GM19395 (cell line): ENCODE results near the gene PDE4D.

Source experiments
- ATAC-seq: cut with Tn5 transposase; IDR thresholded peaks from one replicate; pipeline ENCODE4 v1.9.1; 2021; ENCODE audit warnings: mild to moderate bottlenecking, moderate library complexity; ENCODE audit not compliant: unreplicated experiment

PDE4D gene

DNA sequence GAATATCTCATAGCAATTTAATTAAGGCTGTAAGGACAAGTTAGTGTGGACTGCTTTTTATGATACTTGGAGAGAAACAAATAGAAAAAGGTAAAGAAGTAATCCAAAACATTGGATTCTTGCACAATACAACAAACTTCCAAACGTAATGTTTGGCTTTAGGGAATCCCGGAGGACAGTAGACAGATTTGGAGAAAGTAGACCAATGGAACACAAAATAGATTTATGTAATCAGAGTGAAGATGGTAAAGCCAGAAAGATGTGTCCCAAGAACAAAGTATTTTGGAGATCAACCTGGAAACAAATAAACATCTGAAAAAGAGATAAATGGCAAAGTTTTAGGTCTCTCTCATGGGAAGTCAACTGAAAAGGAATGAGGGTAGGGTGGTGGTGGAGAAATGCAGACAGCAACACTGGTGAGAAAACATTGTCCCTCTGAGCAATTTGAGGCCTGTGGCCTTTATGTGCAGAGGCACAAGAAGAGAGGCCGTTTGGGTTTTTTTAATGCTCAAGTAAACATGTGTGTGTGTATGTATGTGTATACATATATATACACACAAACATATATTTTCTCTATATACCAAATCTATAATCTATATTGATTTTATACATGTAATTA, 620.6 kb downstream of the PDE4D start:
- no peak for ATAC-seq

- ATAC-seq = no peak
These were observed 624.6 kb downstream of the PDE4D start for GRCh38 chr5:59268756-59269415.

DNA sequence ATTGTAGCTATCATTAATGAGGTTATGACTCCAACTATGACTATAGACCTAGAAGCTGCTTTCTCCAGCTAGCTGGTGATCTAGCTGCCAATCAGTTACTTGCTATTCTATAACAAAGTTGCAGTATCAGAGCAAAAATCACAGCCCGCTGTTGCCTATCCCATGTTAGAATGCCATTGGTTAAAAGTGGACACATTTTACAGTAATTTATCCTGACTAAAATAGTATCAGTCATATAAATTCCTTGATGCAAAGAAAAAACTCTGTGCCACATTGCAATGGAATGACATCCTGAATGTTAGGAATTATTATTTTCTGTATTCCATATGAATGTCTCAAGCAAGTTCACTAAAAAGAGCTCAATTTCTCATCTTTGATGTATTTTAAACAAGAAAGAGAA, 626.5 kb downstream of the PDE4D start:
- ATAC-seq = no peak

DNA sequence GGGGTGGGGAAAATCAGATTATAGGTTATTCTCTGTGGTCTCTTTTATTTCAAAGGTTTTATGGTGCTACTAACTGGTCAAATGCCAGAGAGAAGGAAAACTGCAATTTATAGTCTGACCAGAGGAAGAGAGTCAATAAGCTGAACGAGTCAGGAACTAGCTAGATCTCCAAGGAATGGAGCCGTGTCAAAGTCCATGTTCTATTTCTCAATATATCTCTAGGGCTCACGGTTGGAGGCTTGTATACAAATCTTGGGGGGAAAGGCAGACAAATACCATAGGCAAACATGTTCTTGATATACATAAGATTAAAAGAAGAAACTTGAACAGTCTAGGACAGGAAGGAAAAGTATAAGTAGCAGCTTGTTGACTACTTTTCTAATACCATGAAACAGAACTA, 627.1 kb downstream of the PDE4D start:
- no peak for ATAC-seq

- ATAC-seq = no peak
These were observed 628.8 kb downstream of the PDE4D start for GRCh38 chr5:59264639-59265245.

DNA sequence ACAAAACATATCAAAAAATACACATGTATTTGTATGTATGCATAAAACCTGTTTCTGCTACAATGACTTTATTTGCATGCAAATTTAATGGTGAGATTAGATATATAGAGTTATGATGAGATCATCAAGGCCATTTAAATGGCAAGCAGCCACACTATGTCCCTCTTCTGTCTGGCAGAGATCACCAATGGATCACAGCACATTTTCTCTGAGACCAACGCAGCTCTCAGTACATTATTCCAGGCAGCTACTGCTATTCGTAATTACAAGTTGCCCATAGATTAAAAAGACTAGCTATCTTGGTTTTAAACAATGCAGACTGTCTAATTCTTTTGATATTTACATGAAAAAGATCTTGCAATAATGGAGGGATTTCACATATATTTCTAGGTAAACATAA, 629.5 kb downstream of the PDE4D start:
- ATAC-seq = no peak

DNA sequence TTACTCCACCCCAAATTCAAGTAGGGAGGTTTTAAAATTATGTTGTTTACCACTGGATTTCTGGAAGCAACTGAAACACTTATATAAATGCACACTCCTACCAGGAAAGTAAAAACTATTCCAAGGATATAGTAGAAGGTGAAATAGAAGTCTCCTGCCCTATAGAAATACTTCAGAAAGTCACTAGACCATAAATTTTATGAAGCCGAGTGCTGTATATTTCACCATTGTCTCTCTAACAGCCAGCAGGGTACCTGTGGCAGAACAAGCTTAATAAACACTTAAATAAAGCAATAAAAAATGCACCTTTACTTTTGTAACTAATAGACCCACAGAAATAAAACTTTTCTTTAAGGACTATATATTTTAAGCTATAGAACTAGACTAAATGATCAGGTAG, 631.6 kb downstream of the PDE4D start:
- no peak for ATAC-seq

- no peak for ATAC-seq
These were observed 632.6 kb downstream of the PDE4D start for GRCh38 chr5:59260973-59261372.

GRCh38 chr5:59260200-59260599, 633.3 kb downstream of the PDE4D start:
- ATAC-seq = no peak

DNA sequence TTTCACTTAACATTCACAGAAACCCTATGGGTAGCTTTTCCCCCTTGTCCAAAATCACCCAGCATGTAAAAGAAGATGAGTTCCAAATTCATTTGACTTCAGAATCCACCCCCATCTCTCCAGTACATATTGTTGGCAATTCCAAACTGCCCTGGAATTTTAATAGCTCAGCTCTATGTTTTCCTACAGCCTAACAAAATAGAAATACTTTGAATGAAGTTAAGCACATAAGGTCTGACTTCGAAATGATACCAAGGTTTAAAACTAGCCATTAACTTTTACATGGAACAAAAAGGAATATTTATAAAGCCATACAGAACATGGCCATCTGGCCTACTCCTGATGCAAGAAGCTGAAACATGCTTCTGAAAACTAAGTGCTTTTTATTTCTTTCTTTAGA, 634.3 kb downstream of the PDE4D start:
- no peak for ATAC-seq

- no peak for ATAC-seq
These were observed 635.8 kb downstream of the PDE4D start for GRCh38 chr5:59257488-59258400.

DNA sequence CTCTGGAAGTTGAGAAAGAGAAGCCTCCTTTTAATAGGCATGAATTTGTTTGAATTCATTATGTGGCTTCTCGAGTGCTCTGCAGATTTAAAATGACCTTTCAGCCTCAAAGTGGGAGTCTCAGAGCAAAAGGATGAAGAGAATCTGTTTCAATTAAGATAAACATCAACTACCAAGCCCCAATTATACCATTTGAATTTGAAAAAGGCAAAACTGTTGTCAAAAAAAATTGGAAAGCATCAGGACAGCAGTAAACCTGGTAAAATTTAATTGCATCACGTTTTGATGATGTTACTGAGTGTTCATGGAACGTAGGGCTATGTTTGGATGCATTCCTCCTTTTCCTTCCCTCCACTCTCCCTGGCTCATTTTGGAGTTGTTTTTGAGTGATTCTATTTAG, 637.2 kb downstream of the PDE4D start:
- ATAC-seq = no peak

GRCh38 chr5:59254055-59254687, 639.4 kb downstream of the PDE4D start:
- ATAC-seq = no peak

GRCh38 chr5:59253625-59254024, 639.9 kb downstream of the PDE4D start:
- no peak for ATAC-seq

- ATAC-seq = no peak
These were observed 641.9 kb downstream of the PDE4D start for GRCh38 chr5:59251627-59252026.

GRCh38 chr5:59249726-59250125, 643.8 kb downstream of the PDE4D start:
- ATAC-seq = no peak

DNA sequence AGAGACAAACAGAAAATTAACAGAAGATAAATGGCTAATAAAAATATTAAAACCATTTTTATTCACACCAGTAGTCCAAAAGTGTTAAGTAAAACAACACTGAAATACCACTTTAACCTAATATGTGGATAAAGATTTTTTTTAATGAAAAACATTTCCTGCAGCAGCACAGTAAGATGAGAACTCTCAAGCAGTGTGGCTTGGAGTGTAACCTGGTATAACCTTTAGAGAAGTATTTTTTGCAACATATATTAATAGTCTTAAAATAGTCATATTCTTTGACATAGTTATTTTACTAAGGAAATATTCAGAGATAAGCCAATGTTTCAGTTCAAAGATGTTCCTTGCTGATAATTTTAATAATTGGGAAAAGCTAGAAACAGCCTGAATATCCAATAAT, 644.4 kb downstream of the PDE4D start:
- no peak for ATAC-seq

GRCh38 chr5:59246882-59247281, 646.6 kb downstream of the PDE4D start:
- ATAC-seq = no peak

DNA sequence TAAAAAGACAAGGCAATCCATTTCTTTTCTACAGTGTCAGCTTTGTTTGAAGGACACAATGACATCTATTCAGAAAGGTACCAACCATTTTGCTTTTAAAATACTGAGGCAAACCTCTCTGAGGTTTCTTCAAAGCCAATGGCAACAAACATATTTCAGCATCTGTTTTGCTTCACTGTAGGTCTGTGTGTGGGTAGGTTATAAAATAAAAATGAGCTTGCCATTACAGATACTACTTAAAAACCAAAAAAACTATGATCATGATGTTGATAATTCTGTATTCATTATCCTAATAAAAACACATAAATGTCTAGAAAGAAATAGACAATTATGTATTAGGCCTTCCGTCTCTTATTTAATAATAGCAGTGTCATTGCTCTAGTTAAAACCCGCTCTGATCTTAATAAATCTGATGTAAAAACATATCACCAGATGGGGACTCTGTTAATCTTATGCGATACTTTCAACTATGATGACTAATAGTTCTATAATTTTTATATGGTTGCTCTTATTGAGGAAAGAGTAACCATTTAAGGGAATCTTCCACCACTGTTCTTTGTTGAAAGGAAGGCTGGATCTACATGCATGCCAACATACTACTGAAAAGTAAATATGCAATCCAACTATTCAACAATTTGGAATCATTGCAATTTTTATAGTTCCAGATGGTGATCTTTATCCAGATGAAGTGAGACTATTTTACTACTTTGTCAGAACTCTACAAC, 647.2 kb downstream of the PDE4D start:
- ATAC-seq = no peak

GRCh38 chr5:59245198-59245597, 648.3 kb downstream of the PDE4D start:
- ATAC-seq = no peak
